C4-2B (cell line): ENCODE measurements around the gene DCAF5.

Source experiments
- CTCF ChIP-seq: fragments of 450-650 bp; conservative IDR thresholded peaks from 2 replicates; pipeline ENCODE4 v1.5.1; 2017; ENCODE audit warnings: mild to moderate bottlenecking
- ZFX ChIP-seq: fragments of 450-650 bp; IDR thresholded peaks from 2 replicates; pipeline ENCODE4 v1.6.1; 2017

GRCh38 chr14:69135133-69135532, 17.8 kb downstream of the DCAF5 start:
- TF ChIP-seq CTCF: no peak
- no peak for TF ChIP-seq ZFX
